PC-3 (cell line): Measurements from ENCODE around the gene NPAS1. TPM values are rescaled to one million over a fixed set of nuclear protein-coding genes. Genes with fewer than 3 reads are reported as not detected.

Experiments
- ATAC-seq: fragments of 200-7000 bp; cut with Tn5 transposase; 2 replicates; pipeline ENCODE4 v1.9.1; 2020; ENCODE audit warnings: mild to moderate bottlenecking, moderate library complexity
- BruUV-seq: library from RNA; stranded (reverse); fragments of 400-500 nt; replicated peaks from 2 replicates; lab custom pipeline; 2021; lab: Mats Ljungman, UMichigan
- CTCF ChIA-PET: fragments of 300-600 bp; sonication (Branson Sonifier 250); formaldehyde crosslinking; loops from one replicate; lab custom pipeline; 2022; ENCODE audit warnings: antibody characterized with exemption; lab: Charles Lee
- POLR2A ChIA-PET: fragments of 300-600 bp; sonication (Branson Sonifier 250); formaldehyde crosslinking; loops from one replicate; lab custom pipeline; 2022; ENCODE audit warnings: antibody characterized with exemption; ENCODE audit not compliant: unreplicated experiment; lab: Charles Lee
- DNase-seq: peaks from one replicate; pipeline ENCODE4 v3.0.0-alpha.2; 2015
- H2AFZ ChIP-seq: fragments of 300-600 bp; sonication (generic); 2 replicates; pipeline ENCODE4 v1.6.0; 2016; ENCODE audit warnings: antibody characterized with exemption, low read length
- H3F3A ChIP-seq: fragments of 300-600 bp; sonication (generic); one replicate; pipeline ENCODE4 v1.6.0; 2017; ENCODE audit warnings: antibody characterized with exemption, low read length, control low read depth, mild to moderate bottlenecking; ENCODE audit not compliant: unreplicated experiment
- H3K27ac ChIP-seq: fragments of 300-600 bp; sonication (generic); 2 replicates; pipeline ENCODE4 v1.5.1; 2016; ENCODE audit warnings: mild to moderate bottlenecking, low read length
- H3K27me3 ChIP-seq: fragments of 300-600 bp; sonication (generic); 2 replicates; pipeline ENCODE4 v1.6.1; 2016; ENCODE audit warnings: low read length, mixed read lengths
- H3K36me3 ChIP-seq: fragments of 300-600 bp; sonication (generic); 2 replicates; pipeline ENCODE4 v1.6.1; 2016; ENCODE audit warnings: low read depth, mixed run types, low read length, mixed read lengths
- H3K4me1 ChIP-seq: fragments of 300-600 bp; sonication (generic); 2 replicates; pipeline ENCODE4 v1.5.1; 2016; ENCODE audit warnings: low read length; ENCODE audit not compliant: insufficient read depth
- H3K4me2 ChIP-seq: fragments of 300-600 bp; sonication (generic); 2 replicates; pipeline ENCODE4 v1.6.0; 2016; ENCODE audit warnings: low read length
- H3K4me3 ChIP-seq: fragments of 300-600 bp; sonication (generic); 2 replicates; pipeline ENCODE4 v1.5.1; 2016; ENCODE audit warnings: mild to moderate bottlenecking, low read length, mixed read lengths
- H3K79me2 ChIP-seq: fragments of 300-600 bp; sonication (generic); 2 replicates; pipeline ENCODE4 v1.6.1; 2017; ENCODE audit warnings: low read length, mixed read lengths
- H3K9ac ChIP-seq: fragments of 300-600 bp; sonication (generic); 2 replicates; pipeline ENCODE4 v1.6.0; 2016; ENCODE audit warnings: mild to moderate bottlenecking, low read length
- H3K9me2 ChIP-seq: fragments of 300-600 bp; sonication (generic); replicated peaks from 2 replicates; pipeline ENCODE4 v1.6.1; 2016; ENCODE audit warnings: mixed run types, low read length, mixed read lengths
- H3K9me3 ChIP-seq: fragments of 300-600 bp; sonication (generic); 2 replicates; pipeline ENCODE4 v1.6.1; 2016; ENCODE audit warnings: low read length, mixed read lengths
- H4K20me1 ChIP-seq: fragments of 300-600 bp; sonication (generic); 2 replicates; pipeline ENCODE4 v1.6.1; 2016; ENCODE audit warnings: low read length, mixed read lengths
- CTCF ChIP-seq: fragments of 300-600 bp; sonication (generic); conservative IDR thresholded peaks from 2 replicates; pipeline ENCODE4 v1.5.1; 2017; ENCODE audit warnings: antibody characterized with exemption, low read depth, mild to moderate bottlenecking, low read length
- EZH2 ChIP-seq: fragments of 300-600 bp; sonication (generic); IDR thresholded peaks from one replicate; pipeline ENCODE4 v1.6.1; 2017; ENCODE audit warnings: antibody characterized with exemption, mild to moderate bottlenecking, low read length; ENCODE audit not compliant: unreplicated experiment
- EZH2phosphoT487 ChIP-seq: fragments of 300-600 bp; sonication (generic); IDR thresholded peaks from 2 replicates; pipeline ENCODE4 v1.6.1; 2018; ENCODE audit warnings: mild to moderate bottlenecking, antibody characterized with exemption, low read length, borderline replicate concordance
- intact Hi-C: fragments of 100-400 bp; cut with micrococcal nuclease; formaldehyde crosslinking; loops from 2 replicates; pipeline ENCODE4 v1.9.0; 2023
- total RNA-seq: library from RNA; depleted of rRNA; stranded (reverse); fragments of >200 nt; gene quantifications from 2 replicates; pipeline ENCODE4 v1.2.3, GENCODE V29; 2014

Gene NPAS1
- total RNA-seq, 1 experiment from 2014 or later: 1.6 TPM

DNA sequence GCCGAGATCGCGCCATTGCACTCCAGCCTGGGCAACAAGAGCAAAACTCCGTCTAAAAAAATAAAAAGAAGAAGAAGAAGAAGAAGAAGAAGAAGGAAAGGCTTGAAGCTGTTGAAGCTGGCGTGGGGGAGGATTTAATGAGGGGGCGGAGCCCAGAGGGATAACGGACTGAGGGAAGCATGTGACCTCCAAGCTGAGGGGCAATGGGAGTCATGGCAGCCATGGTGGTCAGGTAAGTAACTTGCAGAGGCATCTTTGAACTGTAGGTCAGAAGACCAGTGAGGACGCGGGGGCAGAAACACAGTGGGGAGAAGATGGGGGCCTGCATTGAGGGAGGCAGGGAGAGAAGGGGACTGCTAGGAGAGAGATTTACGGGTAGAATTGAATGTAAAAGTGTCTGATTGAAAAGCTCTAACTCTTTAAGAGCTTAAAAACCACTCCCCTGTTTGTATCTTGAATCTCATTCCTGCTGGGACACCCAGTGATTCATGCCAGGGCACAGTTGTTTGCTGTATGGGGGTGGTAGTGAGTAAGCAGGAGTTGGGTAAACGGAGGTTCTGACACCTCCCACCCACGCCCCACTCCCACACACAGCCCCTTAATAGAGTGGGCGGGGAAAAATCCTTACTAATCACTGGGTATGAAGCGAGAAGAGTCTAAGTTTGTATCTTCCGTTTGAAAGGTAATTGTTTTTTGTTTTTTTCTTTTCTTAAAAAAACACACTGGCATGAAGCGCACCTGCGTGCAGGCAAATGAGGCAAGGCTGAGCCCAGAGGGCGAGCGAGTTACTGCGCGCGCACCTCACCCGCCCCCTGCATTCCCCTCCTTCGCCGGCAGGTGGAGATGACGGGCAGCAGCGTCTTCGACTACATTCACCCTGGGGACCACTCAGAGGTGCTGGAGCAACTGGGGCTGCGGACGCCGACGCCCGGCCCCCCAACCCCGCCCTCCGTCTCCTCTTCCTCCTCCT lies 15.8 kb downstream of the NPAS1 start:
- ChIA-PET POLR2A (interaction anchor here (0.6 to 1.0 kb wide), 4 partner anchors 10 to 209 kb away, joined by 3 to 6 read pairs (median 4); no protein-coding TSS in a partner anchor), CTCF (interaction anchor here (0.5 to 1.0 kb wide), 4 partner anchors 22 to 209 kb away, joined by 3 to 4 read pairs (median 3); no protein-coding TSS in a partner anchor)
- peaks cover 7% of the 10 kb centered on the region; the same call in 1 of the 2 replicates for H3K4me1 ChIP-seq
- peak overlapping the region; percentile 46 for H3K9ac ChIP-seq
- no peaks in the 10 kb centered on the region for H3K79me2 ChIP-seq
- H3F3A ChIP-seq: no peaks in the 10 kb centered on the region
- no peaks in the 10 kb centered on the region for H3K36me3 ChIP-seq
- H3K9me3 ChIP-seq: no peaks in the 10 kb centered on the region
- H3K27me3 ChIP-seq: no peaks in the 10 kb centered on the region
- H3K27ac ChIP-seq: peak overlapping the region; percentile 84
- intact Hi-C loops: loop anchor here (5.0 kb wide), 1 partner anchor 92 kb away; no protein-coding TSS in a partner anchor
- TSS peak; percentile 46 for BruUV-seq
- H4K20me1 ChIP-seq: no peaks in the 10 kb centered on the region
- peak overlapping the region; percentile 86 for H3K4me2 ChIP-seq
- DNase-seq (peak; percentile 86), ATAC-seq (peak; percentile 90)
- peak overlapping the region; percentile 67 for H3K4me3 ChIP-seq
- TF ChIP-seq EZH2: no peak
- TF ChIP-seq EZH2phosphoT487: no peak
- TF ChIP-seq CTCF: peak; percentile 72
- no peaks in the 10 kb centered on the region for H3K9me2 ChIP-seq
- H2AFZ ChIP-seq: peak overlapping the region; percentile 83

- Histone ChIP-seq H3K9ac (peak overlapping the region; percentile 46; the same call in 1 of the 2 replicates), H3K27me3 (no peaks in the 10 kb centered on the region), H3F3A (no peaks in the 10 kb centered on the region), H3K4me2 (peak overlapping the region; percentile 86), H3K9me2 (no peaks in the 10 kb centered on the region), H3K4me1 (peaks cover 7% of the 10 kb centered on the region; the same call in 1 of the 2 replicates), H3K4me3 (peak overlapping the region; percentile 67), H3K9me3 (no peaks in the 10 kb centered on the region), H3K27ac (peak overlapping the region; percentile 84; the same call in 1 of the 2 replicates), H2AFZ (peak overlapping the region; percentile 83), H4K20me1 (no peaks in the 10 kb centered on the region), H3K79me2 (no peaks in the 10 kb centered on the region), H3K36me3 (no peaks in the 10 kb centered on the region)
- ChIA-PET POLR2A (no interaction called here), CTCF (interaction anchor here (0.7 kb wide), 1 partner anchor 43 kb away, joined by 3 read pairs; no protein-coding TSS in a partner anchor)
- 0 out of 2 replicates have a peak, but pooled peaks have one; percentile 13 for TF ChIP-seq CTCF
- no peak for TF ChIP-seq EZH2phosphoT487
- intact Hi-C loops: loop anchor here (5.0 kb wide), 1 partner anchor 91 kb away; no protein-coding TSS in a partner anchor
- peak; percentile 42 for ATAC-seq
- DNase-seq: peak; percentile 25
- TSS peak; percentile 84 for BruUV-seq
These were observed 16.5 kb downstream of the NPAS1 start for GRCh38 chr19:47036097-47036651.
